ENCODE data around the gene RFX4. TPM values are rescaled to one million over a fixed set of nuclear protein-coding genes. Genes with fewer than 3 reads are reported as not detected.
A peak's percentile ranks its signal among the peaks of the same experiment; 100 is the strongest.

The RFX4 gene
- total and polyA plus RNA-seq, 9 of the 15 experiments (the other 6 are each of a cell fraction or from before 2014, with no cell fraction given) = not detected

DNA sequence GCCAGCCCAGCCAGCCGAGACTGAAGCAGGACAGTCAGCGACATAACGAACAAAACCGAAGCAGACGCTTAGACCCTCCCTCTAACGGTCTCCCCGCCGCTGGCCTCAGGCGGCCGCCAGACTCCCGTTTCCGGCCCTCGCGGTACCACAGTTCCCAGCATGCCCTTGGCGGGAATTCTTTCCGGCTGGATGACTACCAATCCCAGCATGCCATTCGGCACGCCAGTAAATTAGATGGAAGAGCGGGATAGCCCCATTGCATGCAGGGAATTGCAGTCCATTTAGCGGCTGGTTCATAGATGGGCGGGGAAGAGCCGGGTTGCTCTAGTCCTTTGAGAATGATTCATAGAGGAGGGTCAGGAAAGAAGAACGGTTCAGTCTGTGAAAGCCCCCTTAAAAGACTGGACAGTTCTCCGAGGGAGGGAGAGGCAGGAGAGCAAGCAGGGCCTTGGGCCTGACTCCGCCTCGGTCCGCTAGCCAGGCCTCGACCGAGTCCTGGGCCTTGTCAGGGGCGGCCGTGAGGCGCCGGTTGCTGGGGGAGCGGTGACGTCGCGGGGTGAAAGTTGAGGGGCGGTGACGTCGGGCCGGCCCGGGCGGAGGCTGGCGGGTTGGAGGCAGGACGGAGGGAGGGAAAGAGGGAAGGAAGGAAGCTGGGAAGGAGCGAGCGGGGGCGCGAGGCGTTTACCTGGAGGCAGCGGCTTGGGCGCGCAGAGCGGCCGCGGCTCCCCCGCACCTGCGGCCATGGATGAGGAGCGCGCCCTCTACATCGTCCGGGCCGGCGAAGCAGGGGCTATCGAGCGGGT lies 191.4 kb downstream of the RFX4 start, which contains the start of gene RIC8B (continued):
- TF ChIP-seq, protein P1, sequence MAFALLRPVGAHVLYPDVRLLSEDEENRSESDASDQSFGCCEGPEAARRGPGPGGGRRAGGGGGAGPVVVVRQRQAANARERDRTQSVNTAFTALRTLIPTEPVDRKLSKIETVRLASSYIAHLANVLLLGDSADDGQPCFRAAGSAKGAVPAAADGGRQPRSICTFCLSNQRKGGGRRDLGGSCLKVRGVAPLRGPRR (CRISPR knock-in tag; IDR thresholded peaks at IDR 0.05) = no peak
- TF ChIP-seq, protein P2, sequence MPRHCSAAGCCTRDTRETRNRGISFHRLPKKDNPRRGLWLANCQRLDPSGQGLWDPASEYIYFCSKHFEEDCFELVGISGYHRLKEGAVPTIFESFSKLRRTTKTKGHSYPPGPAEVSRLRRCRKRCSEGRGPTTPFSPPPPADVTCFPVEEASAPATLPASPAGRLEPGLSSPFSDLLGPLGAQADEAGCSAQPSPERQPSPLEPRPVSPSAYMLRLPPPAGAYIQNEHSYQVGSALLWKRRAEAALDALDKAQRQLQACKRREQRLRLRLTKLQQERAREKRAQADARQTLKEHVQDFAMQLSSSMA (CRISPR knock-in tag; IDR thresholded peaks at IDR 0.05) = no peak
- no peak for TF ChIP-seq ZNF561 (CRISPR knock-in tag; conservative IDR thresholded peaks at IDR 0.05)
- TF ChIP-seq RNF2 (IDR thresholded peaks at IDR 0.05) = peak; percentile 77; the same call in 1 of the 2 replicates
- no peak for TF ChIP-seq CAMTA2 (CRISPR knock-in tag; conservative IDR thresholded peaks at IDR 0.05)
- TF ChIP-seq, protein P3, sequence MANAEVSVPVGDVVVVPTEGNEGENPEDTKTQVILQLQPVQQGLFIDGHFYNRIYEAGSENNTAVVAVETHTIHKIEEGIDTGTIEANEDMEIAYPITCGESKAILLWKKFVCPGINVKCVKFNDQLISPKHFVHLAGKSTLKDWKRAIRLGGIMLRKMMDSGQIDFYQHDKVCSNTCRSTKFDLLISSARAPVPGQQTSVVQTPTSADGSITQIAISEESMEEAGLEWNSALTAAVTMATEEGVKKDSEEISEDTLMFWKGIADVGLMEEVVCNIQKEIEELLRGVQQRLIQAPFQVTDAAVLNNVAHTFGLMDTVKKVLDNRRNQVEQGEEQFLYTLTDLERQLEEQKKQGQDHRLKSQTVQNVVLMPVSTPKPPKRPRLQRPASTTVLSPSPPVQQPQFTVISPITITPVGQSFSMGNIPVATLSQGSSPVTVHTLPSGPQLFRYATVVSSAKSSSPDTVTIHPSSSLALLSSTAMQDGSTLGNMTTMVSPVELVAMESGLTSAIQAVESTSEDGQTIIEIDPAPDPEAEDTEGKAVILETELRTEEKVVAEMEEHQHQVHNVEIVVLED (CRISPR knock-in tag; IDR thresholded peaks at IDR 0.05) = no peak; the same call in 1 of the 2 replicates
- TF ChIP-seq, protein P4, sequence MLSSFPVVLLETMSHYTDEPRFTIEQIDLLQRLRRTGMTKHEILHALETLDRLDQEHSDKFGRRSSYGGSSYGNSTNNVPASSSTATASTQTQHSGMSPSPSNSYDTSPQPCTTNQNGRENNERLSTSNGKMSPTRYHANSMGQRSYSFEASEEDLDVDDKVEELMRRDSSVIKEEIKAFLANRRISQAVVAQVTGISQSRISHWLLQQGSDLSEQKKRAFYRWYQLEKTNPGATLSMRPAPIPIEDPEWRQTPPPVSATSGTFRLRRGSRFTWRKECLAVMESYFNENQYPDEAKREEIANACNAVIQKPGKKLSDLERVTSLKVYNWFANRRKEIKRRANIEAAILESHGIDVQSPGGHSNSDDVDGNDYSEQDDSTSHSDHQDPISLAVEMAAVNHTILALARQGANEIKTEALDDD (IDR thresholded peaks at IDR 0.05) = peak; percentile 56; the same call in 1 of the 2 replicates
- TF ChIP-seq, protein P5, sequence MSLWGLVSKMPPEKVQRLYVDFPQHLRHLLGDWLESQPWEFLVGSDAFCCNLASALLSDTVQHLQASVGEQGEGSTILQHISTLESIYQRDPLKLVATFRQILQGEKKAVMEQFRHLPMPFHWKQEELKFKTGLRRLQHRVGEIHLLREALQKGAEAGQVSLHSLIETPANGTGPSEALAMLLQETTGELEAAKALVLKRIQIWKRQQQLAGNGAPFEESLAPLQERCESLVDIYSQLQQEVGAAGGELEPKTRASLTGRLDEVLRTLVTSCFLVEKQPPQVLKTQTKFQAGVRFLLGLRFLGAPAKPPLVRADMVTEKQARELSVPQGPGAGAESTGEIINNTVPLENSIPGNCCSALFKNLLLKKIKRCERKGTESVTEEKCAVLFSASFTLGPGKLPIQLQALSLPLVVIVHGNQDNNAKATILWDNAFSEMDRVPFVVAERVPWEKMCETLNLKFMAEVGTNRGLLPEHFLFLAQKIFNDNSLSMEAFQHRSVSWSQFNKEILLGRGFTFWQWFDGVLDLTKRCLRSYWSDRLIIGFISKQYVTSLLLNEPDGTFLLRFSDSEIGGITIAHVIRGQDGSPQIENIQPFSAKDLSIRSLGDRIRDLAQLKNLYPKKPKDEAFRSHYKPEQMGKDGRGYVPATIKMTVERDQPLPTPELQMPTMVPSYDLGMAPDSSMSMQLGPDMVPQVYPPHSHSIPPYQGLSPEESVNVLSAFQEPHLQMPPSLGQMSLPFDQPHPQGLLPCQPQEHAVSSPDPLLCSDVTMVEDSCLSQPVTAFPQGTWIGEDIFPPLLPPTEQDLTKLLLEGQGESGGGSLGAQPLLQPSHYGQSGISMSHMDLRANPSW (CRISPR knock-in tag; IDR thresholded peaks at IDR 0.05) = no peak
- TF ChIP-seq POLR2H (tag; IDR thresholded peaks at IDR 0.05; ENCODE audit: low read depth) = peak; percentile 89
- TF ChIP-seq XRCC3 (IDR thresholded peaks at IDR 0.05) = no peak
- TF ChIP-seq SRF (CRISPR knock-in tag; IDR thresholded peaks at IDR 0.05) = peak in 1 of 2 experiments; percentile 57; a peak in 1 of 4 replicates
- TF ChIP-seq, protein P6, sequence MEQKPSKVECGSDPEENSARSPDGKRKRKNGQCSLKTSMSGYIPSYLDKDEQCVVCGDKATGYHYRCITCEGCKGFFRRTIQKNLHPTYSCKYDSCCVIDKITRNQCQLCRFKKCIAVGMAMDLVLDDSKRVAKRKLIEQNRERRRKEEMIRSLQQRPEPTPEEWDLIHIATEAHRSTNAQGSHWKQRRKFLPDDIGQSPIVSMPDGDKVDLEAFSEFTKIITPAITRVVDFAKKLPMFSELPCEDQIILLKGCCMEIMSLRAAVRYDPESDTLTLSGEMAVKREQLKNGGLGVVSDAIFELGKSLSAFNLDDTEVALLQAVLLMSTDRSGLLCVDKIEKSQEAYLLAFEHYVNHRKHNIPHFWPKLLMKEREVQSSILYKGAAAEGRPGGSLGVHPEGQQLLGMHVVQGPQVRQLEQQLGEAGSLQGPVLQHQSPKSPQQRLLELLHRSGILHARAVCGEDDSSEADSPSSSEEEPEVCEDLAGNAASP (IDR thresholded peaks at IDR 0.05) = no peak
- TF ChIP-seq TAF1 (IDR thresholded peaks at IDR 0.05; ENCODE audit: control insufficient read depth, extremely low read depth, insufficient read depth, low read length, severe bottlenecking) = no peak
- TF ChIP-seq, protein P7, sequence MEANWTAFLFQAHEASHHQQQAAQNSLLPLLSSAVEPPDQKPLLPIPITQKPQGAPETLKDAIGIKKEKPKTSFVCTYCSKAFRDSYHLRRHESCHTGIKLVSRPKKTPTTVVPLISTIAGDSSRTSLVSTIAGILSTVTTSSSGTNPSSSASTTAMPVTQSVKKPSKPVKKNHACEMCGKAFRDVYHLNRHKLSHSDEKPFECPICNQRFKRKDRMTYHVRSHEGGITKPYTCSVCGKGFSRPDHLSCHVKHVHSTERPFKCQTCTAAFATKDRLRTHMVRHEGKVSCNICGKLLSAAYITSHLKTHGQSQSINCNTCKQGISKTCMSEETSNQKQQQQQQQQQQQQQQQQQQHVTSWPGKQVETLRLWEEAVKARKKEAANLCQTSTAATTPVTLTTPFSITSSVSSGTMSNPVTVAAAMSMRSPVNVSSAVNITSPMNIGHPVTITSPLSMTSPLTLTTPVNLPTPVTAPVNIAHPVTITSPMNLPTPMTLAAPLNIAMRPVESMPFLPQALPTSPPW (CRISPR knock-in tag; IDR thresholded peaks at IDR 0.05) = peak; percentile 76
- TF ChIP-seq TEAD1 (CRISPR knock-in tag; IDR thresholded peaks at IDR 0.05) = peak in 1 of 2 experiments; percentile 94; a peak in 2 of 4 replicates
- TF ChIP-seq NCOA1 (IDR thresholded peaks at IDR 0.05; ENCODE audit: low read depth) = no peak
- TF ChIP-seq GTF2A2 (tag; IDR thresholded peaks at IDR 0.05) = no peak
